NCI-H146 treated with DMSO at 0.1 percent for 48 hours (cell line): ENCODE results near the gene SLC15A1.
A peak's percentile ranks its signal among the peaks of the same experiment; 100 is the strongest.
"Not testable (repeated sequence)": the region's sequence is repeated elsewhere in the genome, so short reads cannot be mapped to it uniquely, and the experiment has no call there.

Source experiments
- DNase-seq: peaks from one replicate; lab custom pipeline; 2025; ENCODE audit not compliant: unreplicated experiment; lab: John Stamatoyannopoulos, UW

Gene SLC15A1

DNA sequence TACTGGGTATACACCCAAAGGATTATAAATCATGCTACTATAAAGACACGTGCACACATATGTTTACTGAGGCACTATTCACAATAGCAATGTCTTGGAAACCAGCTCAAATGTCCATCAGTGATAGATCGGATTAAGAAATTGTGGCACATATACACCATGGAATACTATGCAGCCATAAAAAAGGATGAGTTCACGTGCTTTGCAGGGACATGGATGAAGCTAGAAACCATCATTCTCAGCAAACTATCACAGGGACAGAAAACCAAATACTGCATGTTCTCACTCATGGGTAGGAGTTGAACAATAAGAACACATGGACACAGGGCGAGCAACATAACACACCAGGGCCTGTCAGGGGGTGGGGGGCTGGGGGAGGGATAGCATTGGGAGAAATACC is 2.0 kb upstream of the SLC15A1 start:
- DNase-seq = not testable (repeated sequence)

DNA sequence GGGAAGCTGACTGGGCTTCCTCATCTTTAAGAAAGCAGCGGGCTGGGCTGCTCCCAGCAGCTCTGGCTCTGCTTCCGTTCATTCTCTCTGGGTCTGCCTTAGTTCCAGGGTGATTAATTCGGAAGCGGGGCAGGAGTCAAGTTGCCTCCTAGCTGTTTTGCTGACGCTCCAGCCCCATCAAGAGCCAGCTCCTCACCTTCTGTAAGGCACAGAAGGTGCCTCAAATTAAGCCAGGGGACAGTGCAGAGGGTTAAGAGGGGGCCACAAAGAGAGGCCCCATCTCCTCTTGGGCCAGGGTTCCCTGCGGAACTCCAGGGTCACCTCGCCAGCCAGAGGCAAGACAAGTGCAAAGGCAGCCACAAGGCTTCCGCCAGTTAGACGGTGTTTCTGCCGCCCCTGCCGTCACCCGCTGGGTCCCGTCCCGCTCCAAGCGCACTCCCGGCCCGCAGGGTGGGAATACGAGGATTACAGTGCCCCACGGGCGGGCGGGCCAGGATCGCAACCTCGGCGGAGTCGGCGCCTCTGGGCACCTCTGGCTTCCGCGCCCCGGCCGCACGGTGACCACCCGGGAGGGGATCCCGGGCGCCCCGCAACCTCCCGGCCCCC is 508 bp downstream of the SLC15A1 start:
- peak; percentile 30 for DNase-seq

DNA sequence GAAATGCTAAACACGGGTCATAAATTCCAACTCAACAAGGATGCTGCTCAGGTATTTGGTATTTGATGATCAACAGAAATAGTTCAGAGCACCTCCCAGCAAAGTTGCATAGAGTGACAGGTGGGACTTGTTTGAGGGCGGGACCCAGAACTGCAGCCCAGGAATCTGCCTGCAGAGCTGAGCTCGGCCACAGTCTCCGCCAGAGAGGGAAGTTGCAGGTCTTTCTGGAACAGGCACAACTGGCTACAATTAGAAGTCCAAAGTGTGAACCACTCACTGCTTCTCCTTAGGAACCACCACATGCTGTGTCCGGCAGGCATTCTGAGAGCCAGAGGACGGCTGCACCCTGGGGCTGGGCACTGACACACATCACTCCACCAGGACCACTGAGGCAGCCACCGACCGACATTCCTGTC is 1.1 kb downstream of the SLC15A1 start:
- peak; percentile 6 for DNase-seq

GRCh38 chr13:98749501-98749900 is 3.0 kb downstream of the SLC15A1 start:
- DNase-seq = no peak

- no peak for DNase-seq
These were observed 5.5 kb downstream of the SLC15A1 start for GRCh38 chr13:98746968-98747367.

GRCh38 chr13:98743377-98743776 is 9.1 kb downstream of the SLC15A1 start:
- no peak for DNase-seq

DNA sequence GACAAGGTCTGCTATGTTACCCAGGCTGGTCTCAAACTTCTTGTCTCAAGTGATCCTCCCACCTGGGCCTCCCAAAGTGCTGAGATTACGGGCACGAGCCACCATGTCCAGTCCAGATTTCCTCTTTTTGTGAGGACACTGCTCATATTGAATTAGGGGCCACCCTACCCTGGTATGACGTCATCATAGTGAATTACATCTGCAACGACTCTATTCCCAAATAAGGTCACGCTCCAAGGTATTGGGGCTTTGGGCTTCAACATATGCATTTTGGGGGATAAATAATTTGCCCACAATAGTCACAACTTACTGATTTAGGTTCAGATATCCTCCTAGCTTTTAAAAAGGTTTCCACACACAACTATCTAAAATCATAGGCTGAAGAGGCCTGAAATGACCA is 9.5 kb downstream of the SLC15A1 start:
- no peak for DNase-seq

DNA sequence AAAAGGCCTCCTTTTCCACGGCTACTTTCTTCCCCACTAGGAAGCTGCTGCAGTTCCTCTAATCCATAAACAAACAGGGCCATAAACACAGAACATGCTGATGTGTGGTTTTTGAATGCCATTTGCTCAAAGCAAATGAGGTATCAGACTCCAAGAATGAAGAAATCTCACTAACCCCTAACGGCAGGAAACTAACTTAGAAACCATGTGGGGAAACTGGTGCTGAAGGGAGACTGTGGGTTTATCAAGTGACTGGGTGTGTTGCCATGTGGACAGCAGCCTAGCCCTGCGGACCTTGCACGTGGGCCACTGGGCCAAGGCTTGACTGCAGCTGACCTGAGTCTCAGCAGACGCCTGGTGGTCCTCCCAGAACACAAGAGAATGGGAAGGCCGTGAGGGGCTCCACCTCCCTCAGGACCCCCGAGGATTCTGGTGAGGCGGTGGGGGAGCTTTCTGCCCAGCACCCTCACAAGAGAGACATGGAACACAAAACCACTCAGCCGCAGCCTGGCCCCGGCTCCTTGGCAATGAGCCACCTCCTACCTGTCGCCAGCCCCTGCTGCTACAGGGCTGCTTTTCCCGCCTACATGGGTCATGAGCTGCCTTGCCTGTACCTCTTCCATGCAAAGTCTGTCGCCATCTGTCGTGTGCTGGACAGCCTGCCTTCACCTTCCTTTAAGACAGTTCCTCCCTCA is 10.6 kb downstream of the SLC15A1 start:
- no peak for DNase-seq

- no peak for DNase-seq
These were observed 12.3 kb downstream of the SLC15A1 start for GRCh38 chr13:98740131-98740530.

DNA sequence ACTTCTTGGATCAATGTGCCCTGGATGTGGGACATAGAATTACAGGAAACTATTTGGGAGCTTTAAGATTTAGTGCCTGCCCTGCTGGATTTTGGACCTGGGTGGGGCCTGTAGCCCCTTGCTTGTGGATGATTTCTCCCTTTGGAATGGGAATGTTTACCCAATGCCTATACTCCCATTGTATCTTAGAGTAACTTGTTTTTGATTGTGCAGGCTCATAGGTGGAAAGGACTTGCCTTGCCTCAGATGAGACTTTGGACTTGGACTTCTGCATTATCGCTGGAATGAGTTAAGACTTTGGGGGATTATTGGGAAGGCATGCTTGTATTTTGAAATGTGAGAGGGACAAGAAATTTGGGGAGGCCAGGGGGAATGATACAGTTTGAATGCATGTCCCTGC is 13.5 kb downstream of the SLC15A1 start:
- DNase-seq = no peak

DNA sequence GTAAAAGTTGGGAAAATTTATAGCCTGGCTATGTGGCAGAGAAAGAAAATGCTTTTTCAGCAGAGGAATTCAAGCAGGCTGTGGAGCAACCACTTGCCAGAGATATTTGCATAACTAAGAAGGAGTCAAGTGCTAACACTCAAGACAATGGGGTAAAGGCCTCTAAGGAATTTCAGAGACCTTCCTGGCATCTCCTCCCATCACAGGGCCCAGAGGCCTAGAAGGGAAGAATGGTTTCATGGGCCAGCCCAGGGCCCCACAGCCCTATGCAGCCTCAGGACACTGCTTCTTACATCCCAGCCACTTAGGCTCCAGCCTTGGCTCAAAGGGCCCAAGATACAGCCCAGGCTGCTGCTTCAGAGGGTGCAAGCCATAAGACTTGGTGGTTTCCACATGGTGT is 14.3 kb downstream of the SLC15A1 start:
- no peak for DNase-seq

DNA sequence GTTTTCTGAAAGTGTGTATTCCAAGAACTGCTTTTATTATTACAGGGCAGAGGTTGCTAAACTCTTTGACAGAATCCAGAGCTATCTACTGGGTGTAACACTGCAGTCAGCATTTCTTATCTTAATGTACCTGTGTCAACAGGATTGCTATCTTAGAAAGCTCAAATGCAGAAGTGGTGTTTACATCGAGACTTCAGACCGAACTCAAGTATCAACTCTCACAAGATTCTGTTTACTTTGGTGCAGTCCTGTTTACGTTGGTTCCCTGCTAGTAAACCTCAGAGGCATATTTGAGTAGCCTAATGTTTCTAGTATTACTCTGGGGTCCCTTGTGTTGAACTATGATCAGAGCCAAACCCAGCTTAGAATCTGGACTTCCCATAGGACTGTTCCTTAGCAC is 20.5 kb downstream of the SLC15A1 start:
- no peak for DNase-seq

DNA sequence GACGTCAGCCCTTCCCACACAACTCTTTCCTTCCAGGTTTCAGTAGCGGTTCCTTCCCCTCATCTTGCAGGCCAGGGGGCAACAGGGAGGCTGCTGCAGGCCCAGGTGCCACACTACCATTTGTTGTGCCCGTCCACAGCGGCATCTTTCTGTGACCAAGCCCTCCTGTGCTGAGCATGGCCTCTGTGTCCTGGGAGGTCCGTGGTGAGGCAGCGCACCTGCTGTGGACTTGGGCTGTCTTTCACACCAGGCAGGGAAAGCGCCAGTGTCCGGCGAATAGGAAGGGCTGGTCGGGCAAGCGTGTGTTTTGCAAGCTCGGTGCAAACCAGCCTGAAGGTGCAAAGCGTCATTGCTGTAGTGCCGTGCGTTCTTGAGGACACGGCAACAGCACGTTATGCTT is 21.4 kb downstream of the SLC15A1 start:
- no peak for DNase-seq

DNA sequence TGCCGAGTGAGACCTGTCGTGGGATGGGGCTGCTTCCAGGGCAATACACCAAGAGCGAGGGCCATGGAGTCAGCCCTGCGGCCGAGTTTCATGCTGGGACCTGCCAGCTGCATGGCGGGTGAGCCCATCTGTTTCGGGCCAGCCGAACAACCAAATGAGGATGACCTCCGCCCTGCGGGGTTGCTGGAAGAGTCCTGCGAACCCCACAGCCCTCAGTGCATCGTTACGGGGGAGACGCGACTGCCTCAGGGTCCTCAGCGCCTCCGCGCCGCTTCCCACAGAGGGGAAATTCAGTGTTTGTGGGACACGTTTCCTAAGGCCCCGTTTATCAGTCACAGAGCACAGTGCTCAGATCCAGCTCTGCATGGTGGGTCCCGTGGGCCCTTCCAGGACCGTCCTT is 22.0 kb downstream of the SLC15A1 start:
- no peak for DNase-seq

GRCh38 chr13:98729658-98730057 is 22.8 kb downstream of the SLC15A1 start:
- no peak for DNase-seq

DNA sequence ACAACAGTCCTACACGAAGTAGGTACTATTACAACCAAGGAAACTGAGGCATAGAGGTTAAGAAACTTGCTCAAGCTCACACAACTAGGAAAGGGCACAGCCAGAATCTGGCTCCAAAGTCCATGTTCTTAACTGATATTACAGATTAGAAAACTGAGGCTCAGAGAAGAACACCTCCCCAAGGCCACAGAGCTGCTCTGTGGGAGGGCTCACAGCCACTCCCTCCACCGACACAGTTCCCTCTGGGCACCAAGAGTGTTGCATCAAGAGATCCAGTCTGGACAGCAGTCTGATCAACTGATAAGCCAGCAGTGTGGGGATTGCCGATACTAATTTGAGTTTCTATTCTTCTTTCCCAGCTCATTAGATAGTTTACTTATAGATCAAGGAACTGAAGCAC is 29.5 kb downstream of the SLC15A1 start:
- no peak for DNase-seq

DNA sequence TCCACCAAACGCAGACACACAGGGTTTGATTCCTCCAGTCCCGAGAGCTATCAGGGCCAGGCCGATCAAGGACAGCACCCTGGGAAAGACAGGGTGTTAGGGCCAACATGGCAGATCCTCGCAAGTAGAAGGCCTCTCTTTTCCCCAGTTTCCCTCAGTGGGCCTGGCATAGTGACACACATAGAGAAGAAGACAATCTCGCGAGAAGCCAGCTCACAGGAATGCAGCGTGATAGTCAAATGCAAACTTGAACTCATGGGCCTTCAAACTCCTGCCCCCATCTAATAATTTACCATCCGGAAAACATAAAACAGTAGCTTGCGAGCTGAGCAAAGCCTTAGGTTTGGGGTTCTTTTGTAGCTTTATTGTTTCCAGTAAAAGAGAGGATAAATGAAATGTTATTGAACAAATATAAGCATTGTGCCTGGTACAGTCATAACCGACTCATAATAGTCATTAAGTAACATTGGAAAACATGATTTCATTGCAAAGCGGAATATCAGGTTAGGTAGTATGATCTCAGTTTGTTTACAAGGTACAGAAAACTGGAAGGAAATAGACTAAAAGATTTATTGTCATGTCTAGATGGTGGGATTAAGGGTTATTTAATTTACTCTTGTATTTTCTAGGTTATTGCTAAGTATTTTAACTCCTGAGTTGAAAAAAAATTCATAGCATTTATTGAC is 30.5 kb downstream of the SLC15A1 start:
- no peak for DNase-seq

DNA sequence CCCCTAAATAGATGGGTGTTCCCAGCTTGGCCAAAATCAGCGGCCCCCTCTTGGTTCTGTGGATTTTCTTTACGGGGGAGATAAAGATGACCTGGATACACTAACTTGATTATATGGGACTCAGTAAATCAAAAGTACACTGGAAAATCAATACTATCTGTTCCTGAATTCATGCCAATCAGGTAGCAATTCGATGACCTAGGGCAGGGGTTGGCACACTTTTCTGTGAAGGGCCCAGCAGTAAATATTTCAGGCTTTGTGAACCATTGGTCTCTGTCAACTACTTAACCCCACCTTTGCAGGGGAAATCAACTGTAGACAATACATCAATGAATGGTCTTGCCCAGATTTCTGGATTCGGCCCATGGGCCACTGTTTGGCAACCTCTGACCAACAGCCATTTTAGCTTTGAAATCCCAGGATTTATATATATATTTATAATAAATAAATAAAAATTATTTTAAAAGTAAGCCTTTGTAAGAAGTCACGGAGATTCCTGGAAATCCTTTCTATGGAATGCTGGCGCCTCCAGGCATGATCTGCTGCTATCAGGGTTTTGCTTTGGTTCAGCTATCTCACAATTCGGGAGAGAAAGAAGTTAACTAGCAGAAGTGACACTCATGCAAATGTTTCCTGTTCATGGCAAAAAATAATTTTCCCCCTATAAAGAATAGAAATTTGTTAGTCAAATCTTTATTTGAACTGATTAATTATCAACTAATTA is 32.8 kb downstream of the SLC15A1 start:
- DNase-seq = no peak

- no peak for DNase-seq
These were observed 34.6 kb downstream of the SLC15A1 start for GRCh38 chr13:98717891-98718290.

DNA sequence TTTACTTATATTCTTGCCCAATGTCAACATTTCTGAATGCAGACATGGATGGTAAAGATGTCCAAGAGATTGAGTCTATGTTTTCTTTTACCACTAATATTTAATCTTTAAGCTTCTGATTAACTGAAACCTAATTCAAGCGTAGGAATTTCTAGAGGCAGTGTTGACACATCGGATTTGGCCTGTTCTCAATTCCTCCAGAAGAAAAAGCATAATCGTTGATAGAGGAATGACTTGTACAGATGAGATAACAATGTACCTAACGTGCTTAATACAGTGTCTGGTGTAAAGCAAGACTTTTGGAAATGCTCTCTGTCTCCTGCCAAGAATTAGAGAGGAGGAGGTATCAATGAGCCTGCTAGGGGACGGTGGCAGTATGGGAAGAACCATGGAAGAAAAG is 35.2 kb downstream of the SLC15A1 start:
- no peak for DNase-seq

- DNase-seq = no peak
These were observed 42.0 kb downstream of the SLC15A1 start for GRCh38 chr13:98710521-98710920.
